HG03432 (cell line): ENCODE measurements around the gene POLR3K.

ENCODE experiments used
- ATAC-seq: cut with Tn5 transposase; IDR thresholded peaks from one replicate; pipeline ENCODE4 v1.9.1; 2021; ENCODE audit warnings: mild to moderate bottlenecking, moderate library complexity; ENCODE audit not compliant: unreplicated experiment

POLR3K gene

GRCh38 chr16:53346-54236 lies at the start of gene POLR3K, which contains the start of gene SNRNP25:
Gene POLR3K, minus strand, starts transcription at chr16:53608. Its CDS starts 22 bp downstream, at chr16:53586.
Gene SNRNP25, plus strand, starts transcription at chr16:53828. Its CDS starts 189 bp downstream, at chr16:54017.
- peak; percentile 92 for ATAC-seq

DNA sequence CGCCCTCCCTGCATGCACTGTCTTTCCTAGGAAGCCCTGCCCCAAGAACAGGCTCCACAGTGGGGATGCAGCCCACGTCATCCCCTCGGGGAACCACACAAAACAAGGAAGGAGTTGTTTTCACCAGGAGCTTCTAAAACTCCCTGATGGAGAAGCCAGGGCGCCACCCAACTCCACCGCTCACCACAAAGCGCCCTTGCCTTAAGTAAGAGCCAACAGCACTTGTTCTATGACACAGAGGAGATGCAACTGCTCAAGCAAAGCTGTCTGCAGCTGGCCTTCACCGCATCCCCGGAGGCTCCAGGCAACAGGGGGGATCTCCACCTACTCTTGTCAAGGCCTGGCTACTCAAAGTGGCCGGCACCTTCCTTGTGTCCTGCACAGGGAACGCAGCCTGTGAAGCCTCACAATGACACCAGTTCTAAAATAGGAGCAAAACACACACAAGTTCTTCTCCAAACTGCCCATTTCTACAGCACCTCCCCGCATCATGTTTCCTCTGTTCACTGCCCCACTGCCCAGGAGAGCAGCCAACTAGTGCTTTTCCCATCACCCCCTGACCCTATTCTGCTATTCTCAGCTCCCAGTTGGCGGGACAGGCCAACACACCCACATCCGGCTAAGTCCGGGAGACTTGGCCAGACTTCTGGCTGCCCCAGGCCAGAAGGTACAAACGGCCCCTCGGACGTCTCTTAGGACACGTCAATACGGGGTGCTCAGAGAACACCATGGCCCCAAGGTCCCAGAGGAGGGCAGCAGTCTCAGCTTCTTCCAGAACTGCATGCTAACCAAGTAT lies 48.9 kb upstream of the POLR3K start:
- no peak for ATAC-seq

GRCh38 chr16:101586-101985 lies 48.2 kb upstream of the POLR3K start:
- no peak for ATAC-seq

DNA sequence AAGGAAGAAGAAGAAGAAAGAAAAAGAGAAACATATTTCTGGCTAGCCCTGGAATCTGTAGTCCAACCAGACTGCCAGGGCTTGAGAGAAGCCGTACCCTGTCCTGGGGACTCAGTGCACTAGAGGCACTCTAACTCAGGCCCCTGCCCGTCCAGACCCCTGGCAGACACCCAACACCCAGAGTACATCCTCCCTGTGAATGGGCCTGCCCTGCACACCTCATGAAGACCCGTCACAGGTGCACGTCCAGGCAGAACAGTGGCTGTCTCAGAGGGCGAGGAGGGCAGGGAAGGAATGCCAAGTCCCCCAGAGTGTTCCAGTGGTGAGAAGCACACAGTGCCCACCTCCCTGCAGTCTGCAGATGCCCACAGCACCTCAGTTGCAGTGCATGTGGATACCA lies 47.6 kb upstream of the POLR3K start:
- ATAC-seq: no peak

- ATAC-seq: no peak
These were observed 44.4 kb upstream of the POLR3K start for GRCh38 chr16:97822-98221.

DNA sequence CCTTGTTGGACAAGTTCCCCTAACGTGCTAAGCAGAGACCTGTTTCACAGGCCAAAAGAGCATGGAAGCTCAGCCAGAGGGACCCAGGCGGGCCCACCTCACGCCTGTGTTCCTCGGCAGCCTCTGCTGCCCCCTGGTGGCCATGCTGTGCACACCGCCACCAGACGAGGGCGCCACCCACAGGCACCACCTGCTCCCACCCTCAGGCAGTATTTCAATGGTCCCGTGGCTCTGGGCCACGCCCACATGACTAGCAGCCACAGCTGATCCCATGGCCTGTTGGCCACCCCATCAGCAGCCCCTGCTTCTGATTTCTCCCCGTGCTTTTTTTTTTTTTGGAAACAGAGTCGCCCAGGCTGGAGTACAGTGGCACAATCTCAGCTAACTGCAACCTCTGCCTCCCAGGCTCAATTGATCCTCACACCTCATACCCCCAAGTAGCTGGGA lies 43.5 kb upstream of the POLR3K start:
- peak; percentile 73 for ATAC-seq

DNA sequence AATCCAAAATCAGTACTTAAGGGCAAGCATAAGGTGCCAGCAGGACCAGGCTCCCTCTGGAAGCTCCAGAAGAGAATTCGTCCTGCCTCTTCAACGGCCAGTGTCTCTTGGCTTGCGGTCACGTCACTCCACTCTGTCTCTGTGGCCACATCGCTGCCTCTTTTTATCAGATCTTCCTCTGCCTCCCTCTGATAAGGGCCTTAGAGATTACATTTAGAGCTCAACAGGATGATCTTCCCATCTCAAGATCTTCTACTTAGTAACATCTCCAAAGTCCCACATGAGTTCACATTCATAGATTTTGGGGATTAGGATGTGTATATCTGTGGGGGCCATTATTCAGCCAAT lies 41.5 kb upstream of the POLR3K start:
- ATAC-seq: no peak

GRCh38 chr16:92431-93339 lies 39.3 kb upstream of the POLR3K start:
- no peak for ATAC-seq

GRCh38 chr16:91484-91883 lies 38.1 kb upstream of the POLR3K start:
- no peak for ATAC-seq

GRCh38 chr16:89391-90302 lies 36.2 kb upstream of the POLR3K start:
- no peak for ATAC-seq

GRCh38 chr16:88613-89012 lies 35.2 kb upstream of the POLR3K start:
- no peak for ATAC-seq

DNA sequence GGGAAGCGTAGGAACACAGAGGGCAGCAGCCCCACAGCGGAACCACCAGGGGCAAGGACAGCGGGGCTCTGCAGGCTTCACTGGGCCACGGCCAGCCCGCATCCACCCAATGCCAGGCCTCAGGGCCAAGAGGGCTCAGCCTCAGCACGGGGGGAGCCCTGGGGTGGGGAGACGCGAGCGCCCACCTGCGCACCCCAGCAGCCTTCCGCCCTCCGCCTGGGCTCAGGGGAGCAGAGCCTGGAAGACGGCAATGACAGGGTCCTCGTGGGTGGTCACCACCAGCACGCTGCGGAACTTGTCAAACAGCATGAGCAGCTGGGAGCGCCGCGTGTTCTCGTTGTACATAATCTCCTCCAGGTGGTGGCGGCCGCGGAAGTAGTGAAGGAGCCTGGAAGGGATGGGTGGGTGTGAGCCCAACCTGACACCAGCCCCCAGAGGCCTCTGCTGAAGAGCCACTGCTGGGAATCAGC lies 33.1 kb upstream of the POLR3K start:
- ATAC-seq: no peak

DNA sequence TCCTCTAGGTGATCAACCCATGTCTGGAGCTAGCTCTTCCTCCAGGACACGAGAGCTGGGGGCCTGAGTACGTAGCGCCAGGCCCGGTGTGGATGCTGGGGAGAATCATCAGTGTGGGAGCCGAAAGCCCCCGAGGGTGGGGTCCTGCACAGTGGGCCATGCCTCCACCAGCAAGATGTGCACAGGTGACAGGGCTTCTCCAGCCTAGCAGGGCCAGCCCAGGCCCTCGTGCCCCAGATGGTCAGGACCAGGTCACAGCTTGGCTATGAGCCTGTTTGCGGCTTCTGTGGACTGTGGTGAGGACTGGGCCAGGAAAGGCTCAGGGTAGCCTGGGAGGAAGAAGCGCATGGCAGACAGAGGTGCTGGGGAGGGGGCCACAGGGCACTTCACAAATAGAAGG lies 32.5 kb upstream of the POLR3K start:
- ATAC-seq: no peak

- no peak for ATAC-seq
These were observed 32.0 kb upstream of the POLR3K start for GRCh38 chr16:85407-85782.

DNA sequence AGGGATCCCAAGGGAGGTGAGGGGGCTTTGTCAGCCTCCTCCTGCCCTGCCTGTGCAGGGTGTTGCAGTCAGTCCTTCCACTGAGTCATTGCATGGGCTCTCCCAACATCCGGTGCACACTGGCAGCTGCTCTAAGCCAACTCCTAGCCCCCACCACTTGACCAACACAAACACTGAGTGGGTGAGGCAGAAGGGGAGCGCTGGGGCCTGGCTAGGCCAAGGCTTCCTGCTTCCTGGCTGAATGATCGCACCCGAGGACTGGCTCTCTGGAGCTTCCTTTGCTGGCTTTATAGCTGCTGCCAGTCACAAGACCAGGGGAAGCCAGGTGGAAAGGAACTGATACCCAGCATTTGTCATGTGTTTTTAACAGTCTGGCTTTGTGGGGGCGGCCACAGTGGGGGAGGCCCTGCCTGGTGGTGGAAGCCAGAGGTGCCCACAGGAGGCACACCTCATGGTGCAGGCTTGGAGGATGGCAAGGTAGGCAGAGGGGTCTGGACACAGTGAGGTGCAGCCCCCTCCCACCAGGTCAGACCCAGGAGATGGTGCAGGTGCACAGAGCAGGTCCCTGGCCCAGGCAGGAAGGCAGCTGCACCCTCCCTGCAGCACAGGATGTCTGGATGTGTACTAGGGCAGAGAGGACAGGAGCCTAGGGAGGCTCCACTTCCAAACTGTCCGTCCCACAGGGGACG lies 31.5 kb upstream of the POLR3K start:
- peak; percentile 72 for ATAC-seq

DNA sequence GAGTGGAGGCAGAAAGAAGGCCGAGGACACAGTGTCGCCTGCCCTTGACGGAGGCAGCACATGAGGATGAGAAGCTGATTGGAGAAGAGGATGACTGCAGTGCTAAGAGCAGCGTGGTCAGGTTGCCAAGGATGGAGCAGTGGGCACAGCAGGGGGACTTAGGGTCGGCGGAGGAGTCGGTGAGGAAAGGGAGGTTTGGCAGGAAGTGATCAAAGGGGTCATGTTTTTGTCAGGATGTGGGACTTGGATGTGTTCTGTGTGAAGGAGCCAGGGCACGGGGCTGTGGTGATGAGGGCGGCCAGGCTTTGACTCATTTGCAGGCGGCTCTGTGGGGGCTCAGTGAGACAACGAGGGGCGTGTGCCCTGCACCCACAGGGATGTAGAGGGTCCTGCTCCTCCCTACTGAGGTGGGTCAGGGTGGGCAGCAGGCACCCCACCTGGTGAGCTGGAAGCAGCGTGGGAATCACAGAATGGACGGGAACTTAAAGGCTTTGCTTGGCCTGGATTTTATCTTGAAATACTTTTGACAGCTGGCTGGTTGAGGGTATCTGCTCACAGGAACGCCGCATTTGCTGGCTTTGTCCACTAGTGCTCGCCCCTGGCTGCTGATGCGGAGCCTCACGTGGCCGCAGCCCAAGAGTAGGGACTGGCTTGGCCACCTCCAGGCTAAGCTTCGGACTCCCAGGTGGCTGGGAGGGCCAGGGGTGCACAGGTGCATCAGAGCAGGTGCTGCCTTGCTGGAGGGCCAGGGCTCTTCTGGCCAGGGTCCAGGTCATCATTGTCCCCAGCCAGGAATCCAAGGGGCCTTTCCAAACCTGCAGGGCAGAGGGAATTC lies 30.6 kb upstream of the POLR3K start:
- no peak for ATAC-seq

GRCh38 chr16:83060-83603 lies 29.7 kb upstream of the POLR3K start:
- ATAC-seq: no peak
